ENCODE results near the gene SLX1A.

GRCh38 chr16:30173054-30173453 is 20.6 kb upstream of the SLX1A start:
- TF ChIP-seq CTCF (IDR thresholded peaks at IDR 0.05) (no peak), POLR2AphosphoS5 (IDR thresholded peaks at IDR 0.05; ENCODE audit: insufficient read depth in 1 of 2, low read depth in 1 of 2) (no peak), POLR2A (IDR thresholded peaks at IDR 0.05) (no peak)

Data from vagina (tissue), 2 donors.